ES-I3 (cell line): Measurements from ENCODE around the gene HIPK2.

Experiments used
- H3K36me3 ChIP-seq: 2 replicates; pipeline ENCODE4 v1.6.1; 2013; ENCODE audit warnings: mild to moderate bottlenecking, low read length, control low read depth, moderate library complexity; ENCODE audit not compliant: insufficient read depth
- H3K4me1 ChIP-seq: 2 replicates; pipeline ENCODE4 v1.6.1; 2013; ENCODE audit warnings: mild to moderate bottlenecking, control low read depth, low read length; ENCODE audit not compliant: insufficient read depth
- H3K9ac ChIP-seq: 2 replicates; pipeline ENCODE4 v1.6.1; 2013; ENCODE audit warnings: low read depth, mild to moderate bottlenecking, low read length, moderate library complexity
- H3K9me3 ChIP-seq: 2 replicates; pipeline ENCODE4 v1.6.1; 2013; ENCODE audit warnings: mild to moderate bottlenecking, low read length, moderate library complexity; ENCODE audit not compliant: control insufficient read depth, insufficient read depth

Gene HIPK2

DNA sequence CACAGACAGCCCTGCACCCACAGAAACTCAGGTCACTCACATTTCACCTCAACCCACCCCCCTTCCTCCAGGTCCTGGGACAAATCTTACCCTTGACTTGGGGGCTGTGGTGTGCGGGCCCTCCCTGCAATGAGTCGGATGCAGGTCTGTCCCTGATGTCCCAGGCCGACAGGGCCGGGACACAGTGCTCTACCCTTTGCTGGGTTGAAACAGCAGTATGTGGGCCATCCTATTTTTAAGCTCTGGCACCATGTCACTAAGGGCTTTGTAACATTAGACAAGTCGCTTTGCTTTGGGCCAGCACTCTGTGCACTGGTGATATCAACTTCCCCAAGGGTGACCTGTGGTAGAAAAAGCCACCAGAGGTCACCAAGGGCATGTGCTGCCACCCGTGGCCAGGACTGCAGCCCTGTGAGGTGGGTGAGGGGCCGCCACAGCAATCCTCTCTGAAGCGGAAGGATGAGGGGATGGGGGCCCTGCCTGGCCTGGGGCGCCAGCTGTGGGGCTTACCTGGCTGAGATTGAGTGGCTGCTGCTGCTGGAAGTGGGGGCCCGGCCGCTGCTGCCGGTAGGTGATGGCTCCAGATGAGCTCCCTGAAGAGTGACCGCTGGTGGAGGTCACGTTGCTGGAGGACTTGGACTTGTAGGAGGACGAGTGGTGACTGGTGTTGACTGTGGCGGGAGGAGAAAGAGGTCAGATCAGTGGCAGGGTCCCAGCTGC is 203.0 kb downstream of the HIPK2 start:
- Histone ChIP-seq H3K9me3 (no peaks in the 10 kb centered on the region), H3K36me3 (no peaks in the 10 kb centered on the region; the same call in 1 of the 2 replicates), H3K4me1 (no peaks in the 10 kb centered on the region), H3K9ac (no peak overlapping the region)

DNA sequence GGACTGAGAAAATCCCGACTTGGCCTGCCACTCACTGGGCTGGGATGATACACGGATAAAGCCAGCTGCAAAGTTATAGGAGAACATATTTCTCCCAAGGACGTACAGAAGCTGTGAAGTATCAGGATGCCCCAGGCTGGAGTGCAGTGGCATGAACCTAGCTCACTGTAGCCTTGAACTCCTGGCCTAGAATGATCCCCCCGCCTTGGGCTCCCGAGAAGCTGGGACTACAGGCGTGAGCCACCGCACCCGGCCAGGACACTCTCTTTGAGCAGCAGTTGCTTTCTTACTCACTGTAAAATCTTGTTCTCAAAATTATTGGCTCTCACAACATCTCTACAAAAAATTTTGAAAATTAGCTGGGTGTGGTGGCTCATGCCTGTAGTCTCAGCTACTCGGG is 203.9 kb downstream of the HIPK2 start:
- no peaks in the 10 kb centered on the region; the same call in 1 of the 2 replicates for H3K36me3 ChIP-seq
- H3K4me1 ChIP-seq = no peaks in the 10 kb centered on the region
- H3K9me3 ChIP-seq = no peaks in the 10 kb centered on the region
- H3K9ac ChIP-seq = no peak overlapping the region

GRCh38 chr7:139572704-139573385 is 205.0 kb downstream of the HIPK2 start:
- no peaks in the 10 kb centered on the region for H3K36me3 ChIP-seq

DNA sequence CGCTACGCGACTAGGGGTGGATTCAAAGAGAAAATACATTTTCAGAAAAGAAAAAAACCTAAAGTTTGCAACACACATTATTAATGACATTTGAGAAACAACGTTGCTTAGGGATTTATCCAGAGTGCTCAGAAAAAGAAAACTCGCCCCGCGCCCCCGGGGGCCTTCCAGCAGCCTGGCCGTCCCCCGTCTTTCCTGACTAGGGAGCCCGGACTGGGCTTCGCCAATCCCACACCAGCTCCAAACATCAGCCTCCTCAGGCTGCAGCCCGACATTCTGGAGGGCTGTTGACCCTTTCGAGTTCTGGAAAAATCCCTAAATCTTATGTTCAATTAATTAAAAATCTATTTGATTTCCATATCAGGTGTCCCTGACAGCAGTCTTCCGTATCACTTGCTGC is 205.7 kb downstream of the HIPK2 start:
- Histone ChIP-seq H3K9ac (no peak overlapping the region), H3K9me3 (no peaks in the 10 kb centered on the region), H3K36me3 (no peaks in the 10 kb centered on the region), H3K4me1 (peaks cover 2% of the 10 kb centered on the region; the same call in 1 of the 2 replicates)

More at GRCh38 chr7:139572704-139573385, 205.0 kb downstream of the HIPK2 start:
- no peaks in the 10 kb centered on the region for H3K9me3 ChIP-seq
- H3K9ac ChIP-seq = no peak overlapping the region
- no peaks in the 10 kb centered on the region for H3K4me1 ChIP-seq

GRCh38 chr7:139571651-139572050 is 206.1 kb downstream of the HIPK2 start:
- H3K36me3 ChIP-seq = no peaks in the 10 kb centered on the region
- H3K9ac ChIP-seq = no peak overlapping the region; the same call in 1 of the 2 replicates
- H3K4me1 ChIP-seq = peaks cover 6% of the 10 kb centered on the region; the same call in 1 of the 2 replicates
- no peaks in the 10 kb centered on the region for H3K9me3 ChIP-seq

DNA sequence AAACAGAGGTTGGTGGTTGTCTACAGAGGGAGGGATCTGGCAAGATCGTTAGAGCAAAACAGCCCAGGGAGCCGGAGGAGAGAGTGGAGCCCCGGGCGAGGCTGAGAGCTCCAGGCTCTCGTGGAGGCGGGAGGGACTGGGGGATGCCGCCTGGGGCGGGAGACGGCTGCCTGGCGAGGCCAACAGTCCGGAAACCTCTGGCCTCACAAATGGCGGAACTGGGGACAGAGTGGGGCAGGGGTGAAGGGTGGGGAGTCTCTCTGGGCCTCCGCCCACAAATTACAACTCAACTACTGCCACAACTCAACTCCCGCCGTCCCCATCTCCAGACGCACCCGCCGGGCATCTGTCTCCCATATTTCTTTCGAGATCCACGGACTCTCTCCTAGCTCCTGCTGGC is 206.6 kb downstream of the HIPK2 start:
- Histone ChIP-seq H3K9me3 (no peaks in the 10 kb centered on the region), H3K4me1 (peaks cover 10% of the 10 kb centered on the region), H3K9ac (no peak overlapping the region; the same call in 1 of the 2 replicates), H3K36me3 (no peaks in the 10 kb centered on the region)

DNA sequence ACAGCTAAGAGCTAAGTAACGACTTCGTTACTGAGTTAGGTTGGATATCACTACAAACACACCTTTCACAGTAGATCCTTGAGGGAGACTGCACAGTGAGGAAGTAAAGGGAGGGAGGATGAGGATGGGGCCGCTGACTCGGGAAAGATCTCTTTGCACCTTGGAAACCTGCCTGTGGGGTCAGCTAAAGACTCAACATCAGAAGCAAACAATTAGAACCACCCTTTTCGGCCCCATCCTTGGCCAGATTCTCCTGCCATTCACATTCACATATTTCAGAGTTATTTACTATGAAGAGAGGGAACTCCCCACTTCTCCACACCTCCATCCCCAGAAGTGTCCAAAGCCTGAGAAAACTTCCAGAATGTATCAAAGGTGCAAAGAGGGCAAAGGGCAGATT is 207.2 kb downstream of the HIPK2 start:
- H3K9ac ChIP-seq = no peak overlapping the region
- no peaks in the 10 kb centered on the region for H3K36me3 ChIP-seq
- H3K9me3 ChIP-seq = no peaks in the 10 kb centered on the region

GRCh38 chr7:139570119-139570518 is 207.7 kb downstream of the HIPK2 start:
- H3K36me3 ChIP-seq = no peaks in the 10 kb centered on the region
- no peaks in the 10 kb centered on the region for H3K9me3 ChIP-seq
- H3K9ac ChIP-seq = no peak overlapping the region
- H3K4me1 ChIP-seq = peaks cover 15% of the 10 kb centered on the region

More for the DNA sequence above, 207.2 kb downstream of the HIPK2 start:
- peaks cover 12% of the 10 kb centered on the region for H3K4me1 ChIP-seq

GRCh38 chr7:139568813-139569490 is 208.8 kb downstream of the HIPK2 start:
- Histone ChIP-seq H3K9ac (no peak overlapping the region), H3K36me3 (no peaks in the 10 kb centered on the region; the same call in 1 of the 2 replicates), H3K9me3 (no peaks in the 10 kb centered on the region), H3K4me1 (peaks cover 15% of the 10 kb centered on the region)

DNA sequence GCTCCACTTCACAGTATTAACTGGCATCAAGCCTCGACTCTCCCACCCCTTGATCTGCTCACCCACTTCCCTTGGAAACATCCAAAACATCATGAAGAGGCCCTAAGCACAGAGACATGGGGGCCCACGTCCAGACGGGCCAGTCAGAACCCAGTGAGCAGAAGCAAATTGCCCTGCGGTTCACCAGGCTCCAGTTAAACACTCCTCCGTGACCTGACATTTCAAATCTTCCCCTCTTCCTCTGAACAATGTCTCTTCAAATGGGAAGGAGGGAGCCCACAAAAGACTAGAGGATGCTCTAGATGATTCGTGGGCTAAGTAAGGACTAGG is 209.5 kb downstream of the HIPK2 start:
- no peak overlapping the region for H3K9ac ChIP-seq
- H3K36me3 ChIP-seq = no peaks in the 10 kb centered on the region; the same call in 1 of the 2 replicates
- H3K4me1 ChIP-seq = peaks cover 19% of the 10 kb centered on the region
- no peaks in the 10 kb centered on the region for H3K9me3 ChIP-seq

GRCh38 chr7:139567647-139568345 is 210.0 kb downstream of the HIPK2 start:
- peaks cover 19% of the 10 kb centered on the region for H3K4me1 ChIP-seq
- no peaks in the 10 kb centered on the region; the same call in 1 of the 2 replicates for H3K36me3 ChIP-seq
- H3K9ac ChIP-seq = no peak overlapping the region
- no peaks in the 10 kb centered on the region for H3K9me3 ChIP-seq

GRCh38 chr7:139566736-139567646 is 210.8 kb downstream of the HIPK2 start:
- Histone ChIP-seq H3K9ac (no peak overlapping the region), H3K36me3 (no peaks in the 10 kb centered on the region; the same call in 1 of the 2 replicates), H3K9me3 (no peaks in the 10 kb centered on the region), H3K4me1 (peaks cover 19% of the 10 kb centered on the region)

GRCh38 chr7:139566075-139566474 is 211.7 kb downstream of the HIPK2 start:
- no peaks in the 10 kb centered on the region; the same call in 1 of the 2 replicates for H3K36me3 ChIP-seq
- H3K9me3 ChIP-seq = no peaks in the 10 kb centered on the region
- H3K9ac ChIP-seq = no peak overlapping the region
- peaks cover 19% of the 10 kb centered on the region for H3K4me1 ChIP-seq
